ENCODE results near the gene PDGFB.

The PDGFB gene

DNA sequence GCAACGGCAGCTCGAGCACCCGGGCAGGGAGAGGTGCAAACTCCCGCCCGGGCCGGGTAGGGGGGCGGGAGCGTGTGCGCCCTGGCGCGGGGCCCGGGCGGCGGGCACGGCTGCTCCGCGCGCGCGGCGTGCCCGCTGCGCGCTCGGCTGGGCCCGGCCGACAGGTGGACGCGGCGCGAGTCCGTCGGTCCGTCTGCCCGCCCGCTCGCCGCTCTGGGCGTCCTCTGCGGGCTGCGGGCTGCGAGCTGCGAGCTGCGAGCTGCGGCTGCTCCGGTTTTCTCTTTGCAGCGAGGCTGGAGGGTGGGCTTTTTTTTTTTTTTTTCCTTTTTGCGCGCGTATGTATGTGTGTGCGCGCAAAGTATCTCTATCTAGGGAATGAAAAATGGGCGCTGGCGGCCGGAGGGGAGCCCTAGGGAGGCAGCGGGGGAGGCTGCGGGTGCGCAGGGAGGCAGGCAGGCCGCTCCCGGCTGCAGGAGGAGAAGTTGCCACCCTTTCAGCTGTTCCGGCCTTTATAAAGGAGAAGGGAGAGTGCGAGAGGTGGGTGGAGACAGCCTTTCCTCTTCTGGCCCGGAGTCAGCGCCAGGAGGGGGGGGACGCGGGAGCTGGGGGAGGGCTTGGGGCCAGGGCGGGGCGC, at the start of gene PDGFB:
PDGFB (minus strand) TSS at position 487 of the 634 bp plus-strand sequence. CDS start 1,019 bp downstream, outside the sequence.
- Histone ChIP-seq H3K4me1 (ENCODE audit: low read depth, poor library complexity, severe bottlenecking) (no peaks in the 10 kb centered on the region), H3K79me2 (ENCODE audit: insufficient read depth, low read depth) (no peaks in the 10 kb centered on the region), H4K20me1 (ENCODE audit: insufficient read depth) (no peaks in the 10 kb centered on the region), H3K4me2 (no peak within 1 kb of the TSS), H3K27me3 (ENCODE audit: insufficient read depth, low read depth) (peaks cover 65% of the 10 kb centered on the region), H3K27ac (no peak within 1 kb of the TSS), H3K36me3 (ENCODE audit: insufficient read depth) (no peaks in the 10 kb centered on the region), H2AFZ (ENCODE audit: low read depth) (no peak within 1 kb of the TSS), H3K9ac (no peak within 1 kb of the TSS), H3K4me3 (IDR thresholded peaks at IDR 0.05; ENCODE audit: insufficient read depth, low read depth, low read length) (no peak within 1 kb of the TSS)
- TF ChIP-seq, protein P1, sequence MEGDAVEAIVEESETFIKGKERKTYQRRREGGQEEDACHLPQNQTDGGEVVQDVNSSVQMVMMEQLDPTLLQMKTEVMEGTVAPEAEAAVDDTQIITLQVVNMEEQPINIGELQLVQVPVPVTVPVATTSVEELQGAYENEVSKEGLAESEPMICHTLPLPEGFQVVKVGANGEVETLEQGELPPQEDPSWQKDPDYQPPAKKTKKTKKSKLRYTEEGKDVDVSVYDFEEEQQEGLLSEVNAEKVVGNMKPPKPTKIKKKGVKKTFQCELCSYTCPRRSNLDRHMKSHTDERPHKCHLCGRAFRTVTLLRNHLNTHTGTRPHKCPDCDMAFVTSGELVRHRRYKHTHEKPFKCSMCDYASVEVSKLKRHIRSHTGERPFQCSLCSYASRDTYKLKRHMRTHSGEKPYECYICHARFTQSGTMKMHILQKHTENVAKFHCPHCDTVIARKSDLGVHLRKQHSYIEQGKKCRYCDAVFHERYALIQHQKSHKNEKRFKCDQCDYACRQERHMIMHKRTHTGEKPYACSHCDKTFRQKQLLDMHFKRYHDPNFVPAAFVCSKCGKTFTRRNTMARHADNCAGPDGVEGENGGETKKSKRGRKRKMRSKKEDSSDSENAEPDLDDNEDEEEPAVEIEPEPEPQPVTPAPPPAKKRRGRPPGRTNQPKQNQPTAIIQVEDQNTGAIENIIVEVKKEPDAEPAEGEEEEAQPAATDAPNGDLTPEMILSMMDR (conservative IDR thresholded peaks at IDR 0.05; ENCODE audit: low read depth, low read length): no peak

DNA sequence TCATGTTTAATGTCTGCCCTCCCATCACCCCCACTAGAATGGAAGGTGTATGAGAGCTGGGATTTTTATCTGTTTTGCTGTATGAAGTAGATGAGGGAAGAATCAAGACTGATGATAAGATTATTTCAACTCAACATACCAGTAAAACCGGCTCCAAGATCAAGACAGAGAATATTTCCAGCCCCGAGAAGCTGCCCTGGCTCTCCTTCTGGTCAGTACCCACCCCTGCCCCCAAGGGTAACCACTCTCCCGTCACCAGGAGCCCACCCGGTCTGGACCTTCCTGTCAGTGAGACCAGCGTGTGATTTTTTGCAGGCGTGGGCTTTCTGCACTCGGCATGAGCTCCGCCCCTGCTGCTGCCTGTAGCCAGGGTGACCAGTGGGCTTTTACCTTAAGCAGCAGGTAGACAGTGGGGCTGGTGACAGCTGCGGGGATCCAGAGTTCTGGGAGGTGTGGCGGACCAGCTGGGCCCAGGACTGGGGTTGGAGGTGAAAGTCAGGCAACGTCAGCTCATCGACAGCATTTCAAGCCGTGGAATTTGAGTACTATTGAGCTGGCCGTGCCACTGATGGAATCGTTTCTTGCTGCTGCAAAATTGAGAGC, 49.1 kb upstream of the PDGFB start:
- Histone ChIP-seq H3K4me2 (no peak overlapping the region), H3K9ac (no peak overlapping the region), H3K4me1 (ENCODE audit: low read depth, poor library complexity, severe bottlenecking) (peaks cover 5% of the 10 kb centered on the region), H3K36me3 (ENCODE audit: insufficient read depth) (no peaks in the 10 kb centered on the region), H2AFZ (ENCODE audit: low read depth) (no peak overlapping the region), H3K4me3 (IDR thresholded peaks at IDR 0.05; ENCODE audit: insufficient read depth, low read depth, low read length) (no peak overlapping the region), H3K27me3 (ENCODE audit: insufficient read depth, low read depth) (peaks cover 68% of the 10 kb centered on the region), H3K79me2 (ENCODE audit: insufficient read depth, low read depth) (no peaks in the 10 kb centered on the region), H3K27ac (no peak overlapping the region), H4K20me1 (ENCODE audit: insufficient read depth) (no peaks in the 10 kb centered on the region)
- TF ChIP-seq, protein P1 (conservative IDR thresholded peaks at IDR 0.05; ENCODE audit: low read depth, low read length): no peak

DNA sequence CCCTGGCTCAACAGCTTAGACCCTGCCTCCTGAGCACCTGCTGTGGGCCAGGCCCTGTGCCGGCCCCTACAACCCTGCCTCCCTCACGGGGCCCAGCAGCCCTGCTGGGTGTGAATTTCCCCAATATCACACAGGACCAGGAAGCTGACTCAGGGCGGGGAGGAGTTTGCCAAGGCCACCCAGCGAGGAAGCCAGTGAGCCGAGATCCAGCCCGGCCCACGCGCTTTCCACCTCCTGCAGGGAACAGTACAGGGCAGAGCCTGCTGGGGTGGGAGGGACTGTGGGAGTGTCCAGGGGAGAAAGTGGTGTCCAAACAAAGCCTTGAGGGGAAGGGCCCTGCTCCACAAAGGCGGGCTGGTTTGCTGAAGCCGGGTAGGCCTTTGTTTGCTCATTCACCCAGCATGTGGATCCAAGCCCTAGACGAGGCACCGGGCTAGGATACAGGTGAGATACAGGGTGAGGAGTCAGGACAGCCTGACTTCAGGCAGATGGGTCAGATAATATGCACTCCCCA, 47.8 kb upstream of the PDGFB start:
- Histone ChIP-seq H3K4me3 (IDR thresholded peaks at IDR 0.05; ENCODE audit: insufficient read depth, low read depth, low read length) (no peak overlapping the region), H3K27ac (no peak overlapping the region), H3K4me1 (ENCODE audit: low read depth, poor library complexity, severe bottlenecking) (peaks cover under 1% of the 10 kb centered on the region), H3K9ac (no peak overlapping the region), H3K4me2 (no peak overlapping the region), H3K79me2 (ENCODE audit: insufficient read depth, low read depth) (no peaks in the 10 kb centered on the region), H2AFZ (ENCODE audit: low read depth) (no peak overlapping the region), H4K20me1 (ENCODE audit: insufficient read depth) (no peaks in the 10 kb centered on the region), H3K27me3 (ENCODE audit: insufficient read depth, low read depth) (peaks cover 65% of the 10 kb centered on the region), H3K36me3 (ENCODE audit: insufficient read depth) (no peaks in the 10 kb centered on the region)
- TF ChIP-seq, protein P1 (conservative IDR thresholded peaks at IDR 0.05; ENCODE audit: low read depth, low read length): no peak

DNA sequence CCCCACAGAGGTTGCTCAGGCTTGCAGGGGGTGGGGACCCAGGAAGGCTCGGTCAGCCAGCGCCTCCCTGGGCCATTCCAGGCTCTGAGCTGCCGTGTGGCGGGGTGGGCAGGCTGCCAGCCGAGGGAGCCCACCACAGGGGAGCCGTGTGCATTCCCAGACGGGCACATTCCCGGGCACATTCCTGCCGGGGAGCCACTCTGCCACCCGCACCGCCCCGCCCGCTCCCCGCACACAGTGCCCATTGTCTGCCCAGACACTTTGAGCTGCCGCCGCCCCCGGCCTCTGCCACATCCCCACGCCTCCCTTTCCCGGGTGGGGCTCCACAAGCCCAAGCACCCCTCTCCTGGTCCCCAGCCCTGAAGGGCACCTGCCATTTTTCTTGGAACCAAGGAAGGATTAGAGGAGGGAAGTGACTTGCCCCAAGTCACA, 47.3 kb upstream of the PDGFB start:
- Histone ChIP-seq H3K4me1 (ENCODE audit: low read depth, poor library complexity, severe bottlenecking) (no peaks in the 10 kb centered on the region), H3K4me3 (IDR thresholded peaks at IDR 0.05; ENCODE audit: insufficient read depth, low read depth, low read length) (no peak overlapping the region), H3K27ac (no peak overlapping the region), H4K20me1 (ENCODE audit: insufficient read depth) (no peaks in the 10 kb centered on the region), H3K27me3 (ENCODE audit: insufficient read depth, low read depth) (peaks cover 70% of the 10 kb centered on the region), H2AFZ (ENCODE audit: low read depth) (no peak overlapping the region), H3K36me3 (ENCODE audit: insufficient read depth) (no peaks in the 10 kb centered on the region), H3K79me2 (ENCODE audit: insufficient read depth, low read depth) (no peaks in the 10 kb centered on the region), H3K4me2 (no peak overlapping the region), H3K9ac (no peak overlapping the region)
- TF ChIP-seq, protein P1 (conservative IDR thresholded peaks at IDR 0.05; ENCODE audit: low read depth, low read length): no peak
